Psoas muscle (tissue), 8 donors: Measurements from ENCODE around the gene SEMA6C. TPM values are rescaled to one million over a fixed set of nuclear protein-coding genes. Genes with fewer than 3 reads are reported as not detected.
A peak's percentile ranks its signal among the peaks of the same experiment; 100 is the strongest.

Experiments
- ATAC-seq, 4 donors: fragments of 200-7000 bp; cut with Tn5 transposase; one replicate each; pipeline ENCODE4 v1.9.1; 2020; ENCODE audit warnings: moderate library complexity in 3 of 4, mild to moderate bottlenecking in 2 of 4
- DNase-seq, 2 donors: peaks; one replicate each; pipeline ENCODE4 v3.0.0-alpha.2; 2020
- H3K27ac ChIP-seq: fragments of 200-600 bp; one replicate; pipeline ENCODE4 v1.8.0; 2022
- H3K27me3 ChIP-seq, 3 donors: fragments of 200-600 bp in 1 of 3; one replicate each; pipeline versions ENCODE4 v1.6.1 to v1.8.0; 2013 to 2022; ENCODE audit warnings: low read length in 2 of 3, mild to moderate bottlenecking in 2 of 3, moderate library complexity in 1 of 3; ENCODE audit not compliant: insufficient read depth in 3 of 3
- H3K36me3 ChIP-seq, 2 donors: fragments of 200-600 bp in 1 of 2; one replicate each; pipeline versions ENCODE4 v1.6.1 to v1.8.0; 2013 to 2022; ENCODE audit warnings: low read depth in 1 of 2, mild to moderate bottlenecking in 1 of 2, moderate library complexity in 1 of 2; ENCODE audit not compliant: insufficient read depth in 1 of 2
- H3K4me1 ChIP-seq: fragments of 200-600 bp; one replicate; pipeline ENCODE4 v1.8.0; 2022
- H3K4me3 ChIP-seq: fragments of 200-600 bp; one replicate; pipeline ENCODE4 v1.8.0; 2022; ENCODE audit warnings: mild to moderate bottlenecking
- H3K9me3 ChIP-seq: fragments of 200-600 bp; one replicate; pipeline ENCODE4 v1.8.0; 2022
- CTCF ChIP-seq: fragments of 200-600 bp; IDR thresholded peaks from one replicate; pipeline ENCODE4 v1.8.0; 2022; ENCODE audit warnings: antibody characterized with exemption
- WGBS, 3 donors: extraction: QIAGEN DNeasy Blood & Tissue Kit; methylation state at CpG; one replicate each; pipeline versions ENCODE4 v1.1.6 to v1.1.7; 2013; 5-methylcytosine and 5-hydroxymethylcytosine counted together
- intact Hi-C, 2 donors: fragments of 100-400 bp; cut with DNase I; formaldehyde crosslinking; loops; one replicate each; pipeline versions ENCODE4 v1.11.0 to v1.14.2; 2022
- polyA plus RNA-seq, 3 donors: library from polyadenylated mRNA; stranded (reverse); fragments of 200-250 nt; gene quantifications; one replicate each; pipeline ENCODE4 v1.2.3, GENCODE V29; 2013
- total RNA-seq, 4 donors: library from RNA; stranded (reverse); fragmentation: NEBNext Ultra II Directional in 2 of 4; extraction: Animal tissue kit (Norgen Biotek cat#: 25700) in 2 of 4; gene quantifications; one replicate each; pipeline versions ENCODE4 v1.2.1 to v1.2.4, GENCODE V29; 2021 to 2023
- donor health status: healthy with polysubstance abuse.
- donor health status: DM: no; HTN: no; CAD: no; lungs with moderate emphysema.
- donor health status: Bipolar disorder and iron deficiency.
- donor health status: healthy.
- donor health status: DM: yes; HTN: yes; CAD: no.
- donor health status: DM: no; HTN: no; CAD: no.
- donor health status: DM: no; HTN: no; CAD: no.
- donor health status: DM: yes; HTN: yes; CAD: no.

SEMA6C gene
- total and polyA plus RNA-seq, 7 donors = 8.9 to 145 (median 56.3) TPM

GRCh38 chr1:151144474-151145303, 1.7 kb downstream of the SEMA6C start:
- intact Hi-C loops = no loop called here
- no peak for TF ChIP-seq CTCF
- DNase-seq (no peak), ATAC-seq (peak in 1 of 4 donors; percentile 1)
- H3K4me3 ChIP-seq = peak overlapping the region; percentile 76
- WGBS, 3 donors = 14 to 21% (median 20%) methylated on average over 7 of the region's 7 CpGs
- no peaks in the 10 kb centered on the region for H3K9me3 ChIP-seq
- peaks cover 54% of the 10 kb centered on the region for H3K4me1 ChIP-seq
- peaks cover 0 to 13% of the 10 kb centered on the region in 2 donors for H3K36me3 ChIP-seq
- H3K27me3 ChIP-seq = no peaks in the 10 kb centered on the region
- peak overlapping the region; percentile 89 for H3K27ac ChIP-seq

GRCh38 chr1:151143986-151144385, 2.4 kb downstream of the SEMA6C start:
- no peak for ATAC-seq
- intact Hi-C loops = no loop called here
- Histone ChIP-seq H3K9me3 (no peaks in the 10 kb centered on the region), H3K4me3 (peak overlapping the region; percentile 76), H3K27ac (peak overlapping the region; percentile 89), H3K4me1 (peaks cover 54% of the 10 kb centered on the region), H3K27me3 (no peaks in the 10 kb centered on the region), H3K36me3 (peaks cover 0 to 20% of the 10 kb centered on the region in 2 donors)
- DNase-seq = no peak
- TF ChIP-seq CTCF = no peak
- 12 to 18% (median 12%) methylated on average over 3 to 5 of the region's 5 CpGs for WGBS, 3 donors

- 12 to 24% (median 21%) methylated on average over 7 of the region's 7 CpGs for WGBS, 3 donors
- Histone ChIP-seq H3K4me3 (peak overlapping the region; percentile 76), H3K9me3 (no peaks in the 10 kb centered on the region), H3K4me1 (peaks cover 48% of the 10 kb centered on the region), H3K27ac (peak overlapping the region; percentile 89), H3K36me3 (peaks cover 0 to 29% of the 10 kb centered on the region in 2 donors), H3K27me3 (no peaks in the 10 kb centered on the region)
- peak in 1 of 2 donors; percentile 80 for DNase-seq
- peak; percentile 20 for TF ChIP-seq CTCF
- peak; percentile 36 to 59 (median 42) for ATAC-seq
- intact Hi-C loops = no loop called here
Observed at GRCh38 chr1:151143057-151143435, 3.4 kb downstream of the SEMA6C start.

- peak overlapping the region; percentile 89 for H3K27ac ChIP-seq
Observed at GRCh38 chr1:151142411-151143056, 3.9 kb downstream of the SEMA6C start.

More at GRCh38 chr1:151142411-151143056, 3.9 kb downstream of the SEMA6C start:
- Histone ChIP-seq H3K36me3 (peaks cover 0 to 35% of the 10 kb centered on the region in 2 donors), H3K9me3 (no peaks in the 10 kb centered on the region), H3K4me3 (peak overlapping the region; percentile 76), H3K4me1 (peaks cover 43% of the 10 kb centered on the region), H3K27me3 (no peaks in the 10 kb centered on the region)
- ATAC-seq (peak; percentile 74 to 79 (median 76)), DNase-seq (peak; percentile 68 to 94)
- WGBS, 3 donors = 20 to 37% (median 31%) methylated on average over 5 of the region's 5 CpGs
- intact Hi-C loops = no loop called here
- no peak for TF ChIP-seq CTCF
